Ovary (tissue), 9 donors: ENCODE measurements around the gene BHLHA15. TPM values are rescaled to one million over a fixed set of nuclear protein-coding genes. Genes with fewer than 3 reads are reported as not detected.

Experiments
- DNase-seq, 5 donors: peaks; one replicate each; pipeline ENCODE4 v3.0.0-alpha.2; 2019 to 2020
- H3K27ac ChIP-seq, 2 donors: fragments of 200-600 bp; one replicate each; pipeline versions ENCODE4 v1.5.1 to v1.8.0; 2019 to 2022
- H3K27me3 ChIP-seq: fragments of 200-600 bp; one replicate; pipeline ENCODE4 v1.8.0; 2022
- H3K36me3 ChIP-seq: fragments of 200-600 bp; sonication (generic); one replicate; pipeline ENCODE4 v1.5.1; 2019
- H3K4me1 ChIP-seq: one replicate; pipeline ENCODE4 v1.8.1; 2013; ENCODE audit warnings: mild to moderate bottlenecking, moderate library complexity; ENCODE audit not compliant: insufficient read depth
- H3K4me3 ChIP-seq: fragments of 200-600 bp; sonication (generic); one replicate; pipeline ENCODE4 v1.5.1; 2017
- H3K9me3 ChIP-seq, 2 donors: fragments of 200-600 bp in 1 of 2; sonication (generic) in 1 of 2; one replicate each; pipeline versions ENCODE4 v1.5.1 to v1.8.1; 2013 to 2019; ENCODE audit warnings: mild to moderate bottlenecking in 1 of 2, moderate library complexity in 1 of 2
- EP300 ChIP-seq: sonication (generic); formaldehyde crosslinking; IDR thresholded peaks from one replicate; pipeline ENCODE4 v1.6.1; 2017; ENCODE audit warnings: antibody characterized with exemption
- POLR2A ChIP-seq: fragments of 450-650 bp; IDR thresholded peaks from one replicate; pipeline ENCODE4 v1.6.1; 2017; ENCODE audit warnings: antibody characterized with exemption, mild to moderate bottlenecking, moderate library complexity
- WGBS, 3 donors: extraction: QIAGEN DNeasy Blood & Tissue Kit in 1 of 3; methylation state at CpG; one replicate each; pipeline versions ENCODE4 v1.1.5 to v1.1.7; 2013 to 2017; 5-methylcytosine and 5-hydroxymethylcytosine counted together
- intact Hi-C, 4 donors: fragments of 100-400 bp; cut with DNase I; formaldehyde crosslinking; loops; one replicate each; pipeline versions ENCODE4 v1.11.0 to v1.15.1; 2022 to 2023
- polyA plus RNA-seq, 2 donors: library from polyadenylated mRNA; stranded (reverse); fragments of 200-250 nt in 1 of 2; fragments of 350-450 nt in 1 of 2; fragmentation: Illumina TruSeq in 1 of 2; extraction: RNeasy Lipid Tissue Mini Kit (QIAGEN cat#74804) in 1 of 2; gene quantifications; one replicate each; pipeline ENCODE4 v1.2.3, GENCODE V29; 2013 to 2014
- total RNA-seq, 7 donors: library from RNA; depleted of rRNA in 2 of 7; stranded (reverse); fragments of >200 nt in 2 of 7; fragmentation: NEBNext Ultra II Directional in 3 of 7; extraction: Animal tissue kit (Norgen Biotek cat#: 25700) in 3 of 7; gene quantifications; one replicate each; pipeline versions ENCODE4 v1.1.0 to v1.2.4, GENCODE V29; 2016 to 2023
- TF ChIP-seq, protein P1 (sequence below), 3 donors: fragments of 450-650 bp in 2 of 3; fragments of 200-600 bp in 1 of 3; IDR thresholded peaks; one replicate each; pipeline versions ENCODE4 v1.5.1 to v1.8.0; 2016 to 2022; ENCODE audit warnings: antibody characterized with exemption in 3 of 3, mild to moderate bottlenecking in 1 of 3
- donor health status: DM: no; HTN: no; CAD: no; lungs with moderate emphysema.
- donor health status: DM: no; HTN: no; CAD: no.
- donor health status: Bipolar disorder and iron deficiency.
- donor health status: DM: yes; HTN: yes; CAD: no.
- donor health status: DM: no; HTN: no; CAD: no.
- donor health status: DM: yes; HTN: yes; CAD: no.

Gene BHLHA15
- total and polyA plus RNA-seq, 9 donors: 0.34 to 0.54 TPM; not detected in 7

DNA sequence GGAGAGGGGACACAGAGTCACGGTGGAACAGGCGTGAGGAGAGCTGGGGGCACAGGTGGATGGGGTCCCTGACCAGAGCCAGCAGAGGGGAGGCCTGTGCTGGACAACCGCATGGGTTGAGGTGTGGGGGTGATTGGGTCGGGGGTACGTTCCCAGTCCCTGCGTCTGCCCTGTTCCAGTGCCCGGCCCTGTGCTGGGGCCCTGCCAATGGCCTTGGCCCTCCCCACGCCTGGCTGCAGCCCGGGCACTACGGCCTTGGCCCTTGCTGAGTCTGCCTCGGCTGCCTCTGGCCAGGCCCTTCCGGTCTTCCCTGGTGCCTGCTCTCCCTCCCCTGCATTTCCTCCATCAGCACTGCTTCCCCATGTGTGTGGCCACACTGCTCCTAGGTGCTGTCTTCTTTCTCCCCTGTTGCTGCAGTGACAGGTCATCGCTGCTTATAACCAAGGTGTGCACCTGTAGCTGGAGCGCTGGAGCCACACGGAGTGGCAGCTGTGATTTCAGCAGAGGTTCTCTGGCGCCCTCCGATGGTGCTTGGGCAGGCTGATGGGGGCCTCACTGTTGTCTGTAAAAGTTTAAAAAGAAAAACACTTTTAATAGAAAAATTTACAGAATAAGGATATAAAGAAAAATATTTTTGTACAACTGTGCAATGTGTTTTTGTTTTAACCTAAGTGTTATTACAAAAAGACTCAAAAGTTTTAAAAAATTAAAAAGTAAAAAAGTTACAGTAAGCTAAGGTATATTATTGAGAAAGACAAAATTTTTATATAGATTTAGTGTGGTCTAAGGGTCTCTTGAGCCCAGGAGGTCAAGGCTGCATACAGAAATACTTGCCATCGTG, 45.2 kb upstream of the BHLHA15 start:
- no peaks in the 10 kb centered on the region for H3K27me3 ChIP-seq
- WGBS, 3 donors: 42 to 60% (median 43%) methylated on average over 16 to 18 of the region's 18 CpGs
- intact Hi-C loops: loop anchor here (5.0 to 10.0 kb wide), 4 partner anchors 59 to 144 kb away; partner anchors contain the start of gene LMTK2 (in 3 of the 4)
- H3K36me3 ChIP-seq: no peaks in the 10 kb centered on the region
- H3K9me3 ChIP-seq: no peaks in the 10 kb centered on the region
- TF ChIP-seq POLR2A: no peak
- TF ChIP-seq, protein P1, sequence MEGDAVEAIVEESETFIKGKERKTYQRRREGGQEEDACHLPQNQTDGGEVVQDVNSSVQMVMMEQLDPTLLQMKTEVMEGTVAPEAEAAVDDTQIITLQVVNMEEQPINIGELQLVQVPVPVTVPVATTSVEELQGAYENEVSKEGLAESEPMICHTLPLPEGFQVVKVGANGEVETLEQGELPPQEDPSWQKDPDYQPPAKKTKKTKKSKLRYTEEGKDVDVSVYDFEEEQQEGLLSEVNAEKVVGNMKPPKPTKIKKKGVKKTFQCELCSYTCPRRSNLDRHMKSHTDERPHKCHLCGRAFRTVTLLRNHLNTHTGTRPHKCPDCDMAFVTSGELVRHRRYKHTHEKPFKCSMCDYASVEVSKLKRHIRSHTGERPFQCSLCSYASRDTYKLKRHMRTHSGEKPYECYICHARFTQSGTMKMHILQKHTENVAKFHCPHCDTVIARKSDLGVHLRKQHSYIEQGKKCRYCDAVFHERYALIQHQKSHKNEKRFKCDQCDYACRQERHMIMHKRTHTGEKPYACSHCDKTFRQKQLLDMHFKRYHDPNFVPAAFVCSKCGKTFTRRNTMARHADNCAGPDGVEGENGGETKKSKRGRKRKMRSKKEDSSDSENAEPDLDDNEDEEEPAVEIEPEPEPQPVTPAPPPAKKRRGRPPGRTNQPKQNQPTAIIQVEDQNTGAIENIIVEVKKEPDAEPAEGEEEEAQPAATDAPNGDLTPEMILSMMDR (IDR thresholded peaks at IDR 0.05): peak in 1 of 3 donors; percentile 14
- TF ChIP-seq EP300: no peak
- H3K4me3 ChIP-seq: no peak overlapping the region
- DNase-seq: peak; percentile 31 to 63 (median 53)
- H3K4me1 ChIP-seq: peaks cover 5% of the 10 kb centered on the region
- H3K27ac ChIP-seq: no peak overlapping the region

DNA sequence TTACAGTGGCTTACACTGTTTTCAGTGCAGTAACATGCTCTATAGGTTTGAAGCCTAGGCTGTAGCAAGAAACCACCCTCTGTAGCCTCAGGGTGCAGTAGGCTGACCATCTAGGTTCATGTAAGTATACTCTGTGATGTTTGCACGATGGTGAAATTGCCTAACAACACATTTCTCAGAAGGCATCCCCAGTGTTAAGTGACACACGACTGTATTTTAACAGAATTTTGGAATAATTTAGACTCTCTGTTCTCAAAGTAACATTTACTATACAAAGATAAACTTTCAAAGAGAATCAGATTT, 44.6 kb upstream of the BHLHA15 start:
- WGBS, 3 donors: 81 to 84% (median 83%) methylated on average over 2 of the region's 2 CpGs
- Histone ChIP-seq H3K27ac (no peak overlapping the region), H3K4me1 (peaks cover 5% of the 10 kb centered on the region), H3K36me3 (no peaks in the 10 kb centered on the region), H3K9me3 (no peaks in the 10 kb centered on the region), H3K4me3 (no peak overlapping the region), H3K27me3 (no peaks in the 10 kb centered on the region)
- DNase-seq: no peak
- intact Hi-C loops: loop anchor here (5.0 to 10.0 kb wide), 4 partner anchors 59 to 144 kb away; partner anchors contain the start of gene LMTK2 (in 3 of the 4)
- TF ChIP-seq, protein P1 (IDR thresholded peaks at IDR 0.05): no peak
- no peak for TF ChIP-seq POLR2A
- TF ChIP-seq EP300: no peak

DNA sequence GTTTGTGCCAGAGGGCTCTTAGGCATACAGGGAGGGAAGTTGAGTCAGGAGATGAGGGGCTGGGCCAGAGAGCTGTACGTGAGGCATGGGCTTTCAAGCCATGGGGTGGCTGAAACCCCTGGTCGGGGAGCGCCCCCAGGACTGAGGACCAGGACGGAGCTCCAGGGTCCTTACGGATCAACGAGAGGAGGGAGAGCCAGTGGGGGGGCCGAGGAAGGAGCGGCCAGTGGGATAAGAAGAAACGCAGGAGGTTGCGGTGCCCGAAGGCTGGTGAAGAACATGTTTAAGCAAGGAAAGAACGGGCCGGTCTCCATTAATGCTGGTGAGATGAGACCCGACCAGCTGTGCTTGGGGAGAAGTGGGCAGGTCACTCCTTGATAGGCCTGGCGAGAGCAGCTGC, 43.6 kb upstream of the BHLHA15 start:
- Histone ChIP-seq H3K27me3 (no peaks in the 10 kb centered on the region), H3K36me3 (no peaks in the 10 kb centered on the region), H3K4me1 (peaks cover 5% of the 10 kb centered on the region), H3K4me3 (no peak overlapping the region), H3K9me3 (no peaks in the 10 kb centered on the region), H3K27ac (no peak overlapping the region)
- 90 to 93% (median 91%) methylated on average over 15 of the region's 15 CpGs for WGBS, 3 donors
- TF ChIP-seq, protein P1 (IDR thresholded peaks at IDR 0.05): no peak
- no peak for TF ChIP-seq POLR2A
- TF ChIP-seq EP300: no peak
- DNase-seq: no peak
- intact Hi-C loops: loop anchor here (5.0 to 10.0 kb wide), 4 partner anchors 60 to 145 kb away; partner anchors contain the start of gene LMTK2 (in 3 of the 4)

DNA sequence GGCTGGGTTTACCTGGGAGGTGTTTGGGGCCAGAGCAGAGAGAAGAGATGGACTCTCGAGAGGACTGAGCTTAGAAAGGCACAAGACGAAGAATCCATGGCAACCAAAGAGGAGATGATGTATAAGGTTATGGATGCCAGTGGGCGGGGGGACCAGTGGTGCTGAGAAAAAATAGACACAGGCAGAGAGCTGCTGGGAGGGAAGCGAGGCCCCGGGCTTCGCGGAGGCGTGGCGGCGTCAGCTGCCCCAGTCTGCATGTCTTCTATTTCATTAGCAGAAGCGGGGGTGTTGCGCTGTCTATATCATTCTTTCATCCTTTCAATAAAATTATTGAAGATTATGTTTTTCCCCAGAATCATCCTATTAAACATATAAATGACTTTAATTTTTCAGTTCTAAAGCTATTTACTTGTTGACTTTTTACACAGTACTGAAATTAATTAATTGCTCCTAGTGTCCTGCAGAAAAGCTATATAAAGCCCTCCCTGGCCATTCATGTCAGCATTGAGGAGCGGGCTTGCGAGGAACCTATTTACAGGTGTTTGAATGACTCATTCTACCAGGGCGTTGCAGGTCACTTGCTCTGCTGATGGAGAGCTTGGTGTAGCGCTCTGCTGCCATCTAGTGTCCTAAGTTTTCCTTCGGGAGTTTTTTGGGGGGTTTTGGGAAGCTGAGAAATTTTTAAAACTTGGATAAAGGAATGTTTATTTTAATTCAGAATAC, 42.9 kb upstream of the BHLHA15 start:
- WGBS, 3 donors: 59 to 62% (median 61%) methylated on average over 17 of the region's 17 CpGs
- H3K36me3 ChIP-seq: no peaks in the 10 kb centered on the region
- intact Hi-C loops: loop anchor here (5.0 to 10.0 kb wide), 4 partner anchors 61 to 146 kb away; partner anchors contain the start of gene LMTK2 (in 3 of the 4)
- H3K4me1 ChIP-seq: peaks cover 5% of the 10 kb centered on the region
- H3K4me3 ChIP-seq: no peak overlapping the region
- DNase-seq: peak in 4 of 5 donors; percentile 49 to 69 (median 58)
- H3K27ac ChIP-seq: no peak overlapping the region
- TF ChIP-seq POLR2A (no peak), EP300 (no peak)
- TF ChIP-seq, protein P1 (IDR thresholded peaks at IDR 0.05): peak; percentile 55 to 58 (median 57)
- no peaks in the 10 kb centered on the region for H3K9me3 ChIP-seq
- no peaks in the 10 kb centered on the region for H3K27me3 ChIP-seq
